ENCODE results near the gene PLA2G2F. TPM values are rescaled to one million over a fixed set of nuclear protein-coding genes. Genes with fewer than 3 reads are reported as not detected.

The PLA2G2F gene
- total and polyA plus RNA-seq, 2 of the 8 experiments (the other 6 are each of a cell fraction or from before 2014, with no cell fraction given) = not detected

- peak overlapping the region; percentile 0 for H4K8ac ChIP-seq (ENCODE audit: extremely low read depth, insufficient read depth, low read length)
- H3K36me3 ChIP-seq (ENCODE audit: control insufficient read depth in 2 of 4, insufficient read depth in 4 of 4, low read length in 3 of 4) = no peaks in the 10 kb centered on the region
- 87% methylated on average over 11 of the region's 13 CpGs; no CpG with 5 or more reads in 1 of the 2 experiments for WGBS, 2 experiments (ENCODE audit: extremely low coverage in 1 of 2, insufficient coverage in 1 of 2, insufficient read length in 1 of 2, insufficient replicate concordance in 2 of 2, low coverage in 1 of 2, low lambda C conversion rate in 2 of 2, missing lambda C conversion rate in 1 of 2)
- no peak overlapping the region for H2BK12ac ChIP-seq (ENCODE audit: low read depth, low read length)
- H4K5ac ChIP-seq (ENCODE audit: insufficient read length, low read depth, low read length) = no peak overlapping the region
- ChIA-PET POLR2A (ENCODE audit: partially characterized antibody) (no interaction called here), CTCF (ENCODE audit: partially characterized antibody) (interaction anchor here (0.8 to 13.5 kb wide), 8 partner anchors 11 to 230 kb away, joined by 3 to 127 read pairs (median 42); partner anchors contain the start of genes PLA2G2A and PLA2G2E)
- peak overlapping the region; percentile 84 for H4K91ac ChIP-seq (replicated peaks; ENCODE audit: insufficient read length, low read length)
- no peak overlapping the region for H3K56ac ChIP-seq (replicated peaks; ENCODE audit: insufficient read length, low read depth, low read length)
- H3K27ac ChIP-seq (ENCODE audit: low read depth, low read length) = no peak overlapping the region
- no peaks in the 10 kb centered on the region for H3K79me1 ChIP-seq (ENCODE audit: low read depth, low read length)
- no peak overlapping the region for H3K4me3 ChIP-seq (ENCODE audit: extremely low read depth in 1 of 4, insufficient read depth in 2 of 4, low read depth in 3 of 4, low read length in 4 of 4)
- no peak overlapping the region for H2AFZ ChIP-seq (ENCODE audit: low read length)
- FAIRE-seq (no peak), DNase-seq (ENCODE audit: low read depth in 1 of 2, low spot score in 2 of 2) (no peak)
- H3K4me1 ChIP-seq (replicated peaks in 1 of 4; ENCODE audit: control insufficient read depth in 3 of 4, insufficient read depth in 4 of 4, low read length in 3 of 4) = peaks cover 0 to 11% (median 5%) of the 10 kb centered on the region in 4 experiments; a peak in 6 of 7 replicates
- H2BK15ac ChIP-seq (ENCODE audit: low read length) = peak overlapping the region; percentile 72; the same call in 1 of the 2 replicates
- no peak overlapping the region for H2BK5ac ChIP-seq (ENCODE audit: low read depth, low read length)
- no peak overlapping the region for H3K14ac ChIP-seq (ENCODE audit: insufficient read length)
- H2BK120ac ChIP-seq (replicated peaks; ENCODE audit: low read depth, low read length) = no peak overlapping the region
- no peak overlapping the region for H3K4me2 ChIP-seq (ENCODE audit: insufficient read depth in 1 of 2, low read depth in 2 of 2, low read length in 2 of 2)
- H3K79me2 ChIP-seq (ENCODE audit: control insufficient read depth in 1 of 2, insufficient read depth in 2 of 2, low read length in 2 of 2) = no peaks in the 10 kb centered on the region
- peak overlapping the region; percentile 72 for H3K4ac ChIP-seq (replicated peaks; ENCODE audit: insufficient read length, low read depth, low read length)
- H3K9ac ChIP-seq (replicated peaks in 1 of 4; ENCODE audit: extremely low read depth in 1 of 4, low read depth in 3 of 4, low read length in 3 of 4) = no peak overlapping the region
- H2BK20ac ChIP-seq (ENCODE audit: low read length) = no peak overlapping the region
- no peak overlapping the region for H2AK5ac ChIP-seq (ENCODE audit: low read depth, low read length)
- H3K23ac ChIP-seq (ENCODE audit: insufficient read length) = no peak overlapping the region
- H3K27me3 ChIP-seq (replicated peaks in 1 of 4; ENCODE audit: control insufficient read depth in 3 of 4, extremely low read depth in 1 of 4, insufficient read depth in 3 of 4, low read length in 3 of 4) = no peaks in the 10 kb centered on the region
- no peaks in the 10 kb centered on the region for H3K23me2 ChIP-seq (ENCODE audit: low read depth, low read length)
- no peak overlapping the region for H3K18ac ChIP-seq (ENCODE audit: extremely low read depth, low read length)
- H3K9me3 ChIP-seq (ENCODE audit: insufficient read depth in 2 of 2, low read depth in 1 of 2, low read length in 1 of 2) = no peaks in the 10 kb centered on the region
- H4K20me1 ChIP-seq (replicated peaks in 1 of 2; ENCODE audit: control insufficient read depth in 1 of 2, insufficient read depth in 2 of 2, low read length in 2 of 2) = no peaks in the 10 kb centered on the region
- TF ChIP-seq SIN3A (conservative IDR thresholded peaks at IDR 0.05 in 1 of 2, IDR thresholded peaks at IDR 0.05 in 1 of 2; ENCODE audit: low read depth in 1 of 2, low read length in 2 of 2) (no peak), SUZ12 (IDR thresholded peaks at IDR 0.05; ENCODE audit: low read length) (no peak), EGR1 (IDR thresholded peaks at IDR 0.05; ENCODE audit: borderline replicate concordance, low read depth, low read length) (no peak), NANOG (IDR thresholded peaks at IDR 0.05; ENCODE audit: insufficient read depth, low read depth, low read length, poor library complexity, severe bottlenecking) (no peak), BACH1 (IDR thresholded peaks at IDR 0.05; ENCODE audit: low read length) (no peak), KDM1A (IDR thresholded peaks at IDR 0.05; ENCODE audit: borderline replicate concordance, low read length) (no peak)
- TF ChIP-seq, protein P1, sequence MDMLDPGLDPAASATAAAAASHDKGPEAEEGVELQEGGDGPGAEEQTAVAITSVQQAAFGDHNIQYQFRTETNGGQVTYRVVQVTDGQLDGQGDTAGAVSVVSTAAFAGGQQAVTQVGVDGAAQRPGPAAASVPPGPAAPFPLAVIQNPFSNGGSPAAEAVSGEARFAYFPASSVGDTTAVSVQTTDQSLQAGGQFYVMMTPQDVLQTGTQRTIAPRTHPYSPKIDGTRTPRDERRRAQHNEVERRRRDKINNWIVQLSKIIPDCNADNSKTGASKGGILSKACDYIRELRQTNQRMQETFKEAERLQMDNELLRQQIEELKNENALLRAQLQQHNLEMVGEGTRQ (IDR thresholded peaks at IDR 0.05; ENCODE audit: low read length) = no peak
- TF ChIP-seq, protein P2, sequence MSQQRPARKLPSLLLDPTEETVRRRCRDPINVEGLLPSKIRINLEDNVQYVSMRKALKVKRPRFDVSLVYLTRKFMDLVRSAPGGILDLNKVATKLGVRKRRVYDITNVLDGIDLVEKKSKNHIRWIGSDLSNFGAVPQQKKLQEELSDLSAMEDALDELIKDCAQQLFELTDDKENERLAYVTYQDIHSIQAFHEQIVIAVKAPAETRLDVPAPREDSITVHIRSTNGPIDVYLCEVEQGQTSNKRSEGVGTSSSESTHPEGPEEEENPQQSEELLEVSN (IDR thresholded peaks at IDR 0.05) = no peak
Measured at GRCh38 chr1:20148571-20149500, 9.7 kb downstream of the PLA2G2F start.
